IMR-90 (cell line): ENCODE results near the gene MAGI2. TPM values are rescaled to one million over a fixed set of nuclear protein-coding genes. Genes with fewer than 3 reads are reported as not detected.

Experiments used
- ATAC-seq: fragments of 200-7000 bp; cut with Tn5 transposase; 2 replicates; pipeline ENCODE4 v1.9.1; 2020; ENCODE audit warnings: low read depth, mild to moderate bottlenecking, moderate library complexity
- BruUV-seq: library from RNA; stranded (reverse); fragments of 400-500 nt; replicated peaks from 2 replicates; lab custom pipeline; 2021; lab: Mats Ljungman, UMichigan
- CTCF ChIA-PET: fragments of 300-600 bp; formaldehyde crosslinking; extraction: SDS; loops from one replicate; lab custom pipeline; 2021; ENCODE audit warnings: antibody characterized with exemption; lab: Yijun Ruan, JAX
- POLR2A ChIA-PET: fragments of 300-600 bp; sonication (Branson Sonifier 250); formaldehyde crosslinking; loops from one replicate; lab custom pipeline; 2022; ENCODE audit warnings: antibody characterized with exemption; ENCODE audit not compliant: unreplicated experiment; lab: Charles Lee
- DNase-seq: peaks from one replicate; pipeline ENCODE4 v3.0.0; 2013
- H2AFZ ChIP-seq: replicated peaks from 2 replicates; pipeline ENCODE3; 2013; ENCODE audit warnings: low read length, mild to moderate bottlenecking; ENCODE audit not compliant: poor library complexity
- H2AK5ac ChIP-seq: 2 replicates; pipeline ENCODE4 v1.6.1; 2013; ENCODE audit warnings: low read depth, low read length, inconsistent platforms
- H2AK9ac ChIP-seq: replicated peaks from 2 replicates; pipeline ENCODE3; 2013; ENCODE audit warnings: mild to moderate bottlenecking, low read depth, low read length, moderate library complexity; ENCODE audit not compliant: poor library complexity
- H2BK120ac ChIP-seq: 2 replicates; pipeline ENCODE4 v1.6.1; 2013; ENCODE audit warnings: low read depth, low read length, inconsistent platforms
- H2BK15ac ChIP-seq: 3 replicates; pipeline ENCODE4 v1.6.1; 2013; ENCODE audit warnings: low read depth, low read length, inconsistent platforms
- H2BK20ac ChIP-seq: 2 replicates; pipeline ENCODE4 v1.6.1; 2013; ENCODE audit warnings: low read depth, mild to moderate bottlenecking, inconsistent platforms, low read length, moderate library complexity
- H2BK5ac ChIP-seq: 2 replicates; pipeline ENCODE4 v1.6.1; 2013; ENCODE audit warnings: mild to moderate bottlenecking, low read depth, low read length, inconsistent platforms; ENCODE audit not compliant: poor library complexity, severe bottlenecking
- H3K14ac ChIP-seq: replicated peaks from 2 replicates; pipeline ENCODE4 v1.6.1; 2013; ENCODE audit warnings: low read depth, low read length, inconsistent platforms
- H3K18ac ChIP-seq: 2 replicates; pipeline ENCODE4 v1.6.1; 2013; ENCODE audit warnings: low read depth, low read length, control low read depth
- H3K23ac ChIP-seq: 2 replicates; pipeline ENCODE4 v1.6.1; 2013; ENCODE audit warnings: low read depth, low read length, inconsistent platforms
- H3K27ac ChIP-seq: 2 replicates; pipeline ENCODE4 v1.5.1; 2013; ENCODE audit warnings: mild to moderate bottlenecking, control low read depth, low read length; ENCODE audit not compliant: insufficient read depth
- H3K27me3 ChIP-seq: 2 replicates; pipeline ENCODE4 v1.6.1; 2013; ENCODE audit warnings: low read length; ENCODE audit not compliant: control insufficient read depth, insufficient read depth
- H3K36me3 ChIP-seq: 2 replicates; pipeline ENCODE4 v1.6.1; 2013; ENCODE audit warnings: low read length, mixed read lengths; ENCODE audit not compliant: control insufficient read depth, insufficient read depth
- H3K4ac ChIP-seq: 2 replicates; pipeline ENCODE4 v1.6.1; 2013; ENCODE audit warnings: low read depth, low read length, inconsistent platforms
- H3K4me1 ChIP-seq: 2 replicates; pipeline ENCODE4 v1.6.1; 2013; ENCODE audit warnings: low read length, mixed read lengths; ENCODE audit not compliant: control insufficient read depth, insufficient read depth
- H3K4me2 ChIP-seq: 2 replicates; pipeline ENCODE4 v1.6.1; 2013; ENCODE audit warnings: low read depth, mild to moderate bottlenecking, control low read depth, low read length, moderate library complexity
- H3K4me3 ChIP-seq: 2 replicates; pipeline ENCODE4 v1.5.1; 2013; ENCODE audit warnings: low read depth, mild to moderate bottlenecking, control low read depth, low read length, moderate library complexity; ENCODE audit not compliant: insufficient read depth
- H3K56ac ChIP-seq: 2 replicates; pipeline ENCODE4 v1.6.1; 2013; ENCODE audit warnings: low read length, inconsistent platforms; ENCODE audit not compliant: insufficient read depth; ENCODE audit errors: extremely low read depth
- H3K79me1 ChIP-seq, 2 experiments: 2 replicates each; pipeline ENCODE4 v1.6.1; 2013; ENCODE audit warnings: low read length in 2 of 2, inconsistent platforms in 1 of 2, low read depth in 1 of 2
- H3K9ac ChIP-seq: 2 replicates; pipeline ENCODE4 v1.6.1; 2013; ENCODE audit warnings: low read depth, low read length, control low read depth
- H3K9me1 ChIP-seq: 2 replicates; pipeline ENCODE4 v1.6.1; 2013; ENCODE audit warnings: low read length, inconsistent platforms; ENCODE audit not compliant: insufficient read depth
- H3K9me3 ChIP-seq: 2 replicates; pipeline ENCODE4 v1.6.1; 2013; ENCODE audit warnings: low read length; ENCODE audit not compliant: control insufficient read depth, insufficient read depth
- H4K20me1 ChIP-seq: 2 replicates; pipeline ENCODE4 v1.6.1; 2013; ENCODE audit warnings: low read length, inconsistent platforms; ENCODE audit not compliant: insufficient read depth
- H4K5ac ChIP-seq: 2 replicates; pipeline ENCODE4 v1.6.1; 2013; ENCODE audit warnings: mild to moderate bottlenecking, low read depth, low read length, control low read depth
- H4K8ac ChIP-seq, 2 experiments: 2 replicates each; pipeline ENCODE4 v1.6.1; 2013; ENCODE audit warnings: low read depth in 2 of 2, low read length in 2 of 2, control low read depth in 1 of 2, inconsistent platforms in 1 of 2
- H4K91ac ChIP-seq: 2 replicates; pipeline ENCODE4 v1.6.1; 2013; ENCODE audit warnings: low read depth, low read length, inconsistent platforms; ENCODE audit not compliant: insufficient read depth
- BHLHE40 ChIP-seq: fragments of 150-350 bp; IDR thresholded peaks from 2 replicates; pipeline ENCODE4 v1.6.1; 2016; ENCODE audit warnings: mild to moderate bottlenecking, low read depth, low read length
- CEBPB ChIP-seq: IDR thresholded peaks from 2 replicates; pipeline ENCODE4 v1.6.1; 2012; ENCODE audit warnings: low read depth, low read length, improper control_type of control experiment
- CHD1 ChIP-seq: IDR thresholded peaks from 2 replicates; pipeline ENCODE4 v1.6.1; 2012; ENCODE audit warnings: low read depth, low read length, improper control_type of control experiment
- CTCF ChIP-seq: conservative IDR thresholded peaks from 2 replicates; pipeline ENCODE4 v1.5.1; 2012; ENCODE audit warnings: mild to moderate bottlenecking, low read depth, low read length, improper control_type of control experiment
- ELK1 ChIP-seq: fragments of 150-350 bp; IDR thresholded peaks from 2 replicates; pipeline ENCODE4 v1.6.1; 2016; ENCODE audit warnings: low read depth, mild to moderate bottlenecking, low read length, moderate library complexity, borderline replicate concordance
- FOS ChIP-seq: fragments of 150-350 bp; IDR thresholded peaks from 2 replicates; pipeline ENCODE4 v1.6.1; 2016; ENCODE audit warnings: low read depth, low read length
- MAFK ChIP-seq: IDR thresholded peaks from 2 replicates; pipeline ENCODE4 v1.6.1; 2012; ENCODE audit warnings: low read depth, low read length, improper control_type of control experiment
- MAZ ChIP-seq: IDR thresholded peaks from 2 replicates; pipeline ENCODE4 v1.6.1; 2012; ENCODE audit warnings: low read depth, mild to moderate bottlenecking, low read length, improper control_type of control experiment, moderate library complexity, borderline replicate concordance
- MXI1 ChIP-seq: IDR thresholded peaks from 2 replicates; pipeline ENCODE4 v1.6.1; 2012; ENCODE audit warnings: low read depth, mild to moderate bottlenecking, low read length, moderate library complexity, borderline replicate concordance
- NFE2L2 ChIP-seq: fragments of 150-350 bp; IDR thresholded peaks from 2 replicates; pipeline ENCODE4 v1.6.1; 2016; ENCODE audit warnings: low read depth, mild to moderate bottlenecking, low read length
- POLR2A ChIP-seq: IDR thresholded peaks from 2 replicates; pipeline ENCODE4 v1.6.1; 2012; ENCODE audit warnings: mild to moderate bottlenecking, low read depth, low read length
- RAD21 ChIP-seq: IDR thresholded peaks from 2 replicates; pipeline ENCODE4 v1.6.1; 2012; ENCODE audit warnings: low read length, improper control_type of control experiment
- RCOR1 ChIP-seq: IDR thresholded peaks from 2 replicates; pipeline ENCODE4 v1.6.1; 2012; ENCODE audit warnings: mild to moderate bottlenecking, low read length, improper control_type of control experiment; ENCODE audit not compliant: insufficient replicate concordance
- RFX5 ChIP-seq: IDR thresholded peaks from 2 replicates; pipeline ENCODE4 v1.8.0; 2012; ENCODE audit warnings: low read depth, mild to moderate bottlenecking, low read length, moderate library complexity
- SMC3 ChIP-seq: fragments of 150-350 bp; IDR thresholded peaks from 2 replicates; pipeline ENCODE4 v1.6.1; 2016; ENCODE audit warnings: low read depth, mild to moderate bottlenecking, antibody characterized with exemption, low read length, moderate library complexity
- USF2 ChIP-seq: fragments of 150-350 bp; IDR thresholded peaks from 2 replicates; pipeline ENCODE4 v1.6.1; 2017; ENCODE audit warnings: mild to moderate bottlenecking, antibody characterized with exemption, low read length, low read depth
- WGBS, 2 experiments: methylation state at CpG; one replicate each; pipeline versions ENCODE4 v1.1.5 to v1.1.7; 2013; ENCODE audit warnings: missing lambda C conversion rate in 2 of 2; ENCODE audit not compliant: insufficient read length in 1 of 2; ENCODE audit errors: extremely low coverage in 2 of 2; 5-methylcytosine and 5-hydroxymethylcytosine counted together
- dilution Hi-C: fragments of 300-500 bp; cut with HindIII; formaldehyde crosslinking; loops from one replicate; pipeline ENCODE4 v1.14.3; 2018; ENCODE audit warnings: low sequenced_read_pairs; ENCODE audit not compliant: unreplicated experiment
- in situ Hi-C: fragments of 300-500 bp; cut with MboI; formaldehyde crosslinking; loops from 3 replicates; pipeline ENCODE4 v1.14.3; 2019; ENCODE audit warnings: low sequenced_read_pairs, inconsistent platforms, mixed read lengths
- intact Hi-C: fragments of 100-400 bp; cut with micrococcal nuclease; formaldehyde crosslinking; loops from 2 replicates; pipeline ENCODE4 v1.10.0; 2022
- polyA plus RNA-seq, 3 experiments: library from polyadenylated mRNA; depleted of rRNA; stranded (reverse); fragments of >200 nt; gene quantifications; 2 replicates each; pipeline ENCODE4 v1.2.3, GENCODE V29; 2012; ENCODE audit warnings: low replicate concordance in 1 of 3
- total RNA-seq: library from RNA; depleted of rRNA; stranded (reverse); fragments of >200 nt; gene quantifications from 2 replicates; pipeline ENCODE4 v1.2.3, GENCODE V29; 2012

Gene MAGI2
- total and polyA plus RNA-seq, 2 of the 4 experiments (the other 2 are of a cell fraction) = 2.5 to 17.9 TPM

- H3K79me1 ChIP-seq = no peaks in the 10 kb centered on the region
- H3K18ac ChIP-seq = no peak overlapping the region
- H3K9me1 ChIP-seq = no peaks in the 10 kb centered on the region
- 95% methylated on average over 5 of the region's 6 CpGs; no CpG with 5 or more reads in 1 of the 2 experiments for WGBS, 2 experiments
- no peak overlapping the region for H2AFZ ChIP-seq
- no peak overlapping the region for H2BK5ac ChIP-seq
- no peak overlapping the region for H3K14ac ChIP-seq
- no TSS peak for BruUV-seq
- ChIA-PET POLR2A (no interaction called here), CTCF (no interaction called here)
- in situ Hi-C loops (loop anchor here (10.0 kb wide), 2 partner anchors 410 to 660 kb away; no protein-coding TSS in a partner anchor), dilution Hi-C loops (no loop called here), intact Hi-C loops (loop anchor here (5.0 kb wide), 1 partner anchor 768 kb away; no protein-coding TSS in a partner anchor)
- DNase-seq (no peak), ATAC-seq (no peak)
- no peaks in the 10 kb centered on the region for H3K27me3 ChIP-seq
- H3K27ac ChIP-seq = no peak overlapping the region
- no peak overlapping the region for H2BK120ac ChIP-seq
- H2BK15ac ChIP-seq = no peak overlapping the region
- no peaks in the 10 kb centered on the region for H3K9me3 ChIP-seq
- H4K91ac ChIP-seq = no peak overlapping the region
- H4K20me1 ChIP-seq = no peaks in the 10 kb centered on the region
- H2BK20ac ChIP-seq = no peak overlapping the region
- no peak overlapping the region for H3K4me2 ChIP-seq
- TF ChIP-seq CTCF = no peak
- TF ChIP-seq RFX5 = no peak
- TF ChIP-seq ELK1 = no peak
- TF ChIP-seq NFE2L2 = no peak
- TF ChIP-seq USF2 = no peak
- TF ChIP-seq MAFK = no peak
- TF ChIP-seq RAD21 = no peak
- TF ChIP-seq POLR2A = no peak
- no peak for TF ChIP-seq CHD1
- TF ChIP-seq MAZ = no peak
- TF ChIP-seq FOS = no peak
- TF ChIP-seq SMC3 = no peak
- TF ChIP-seq BHLHE40 = no peak
- TF ChIP-seq MXI1 = no peak
- no peak for TF ChIP-seq RCOR1
- no peak for TF ChIP-seq CEBPB
- no peak overlapping the region for H3K23ac ChIP-seq
- no peak overlapping the region for H3K4me3 ChIP-seq
- peak overlapping the region; percentile 65 for H2AK9ac ChIP-seq
- no peak overlapping the region for H3K56ac ChIP-seq
- H3K9ac ChIP-seq = no peak overlapping the region
- H3K4ac ChIP-seq = no peak overlapping the region
- no peak overlapping the region for H2AK5ac ChIP-seq
- no peak overlapping the region for H4K5ac ChIP-seq
- H4K8ac ChIP-seq = no peak overlapping the region
- no peaks in the 10 kb centered on the region for H3K4me1 ChIP-seq
- H3K36me3 ChIP-seq = no peaks in the 10 kb centered on the region
These were observed 938.8 kb downstream of the MAGI2 start for GRCh38 chr7:78514634-78515033.
